Forelimb muscle (tissue), 1 donor: ENCODE measurements around the gene TMUB1. TPM values are rescaled to one million over a fixed set of nuclear protein-coding genes. Genes with fewer than 3 reads are reported as not detected.

Experiments used
- DNase-seq: peaks from one replicate; pipeline ENCODE4 v3.0.0-alpha.2; 2013; ENCODE audit warnings: low read depth
- polyA plus RNA-seq: library from polyadenylated mRNA; unstranded; fragments of 120-200 nt; gene quantifications from one replicate; pipeline ENCODE4 v1.2.1, GENCODE V29; 2013; ENCODE audit not compliant: insufficient read length

TMUB1 gene
- polyA plus RNA-seq, 1 donor: 41.6 TPM

GRCh38 chr7:151121380-151122170 is 38.3 kb upstream of the TMUB1 start:
- DNase-seq: no peak

- DNase-seq: no peak
Observed at GRCh38 chr7:151120896-151121295, 37.6 kb upstream of the TMUB1 start.

GRCh38 chr7:151119902-151120301 is 36.6 kb upstream of the TMUB1 start:
- no peak for DNase-seq

- no peak for DNase-seq
Observed at GRCh38 chr7:151119055-151119415, 35.7 kb upstream of the TMUB1 start.

- DNase-seq: no peak
Observed at GRCh38 chr7:151118108-151119054, 35.1 kb upstream of the TMUB1 start.

GRCh38 chr7:151117565-151117964 is 34.3 kb upstream of the TMUB1 start:
- no peak for DNase-seq

- DNase-seq: no peak
Observed at GRCh38 chr7:151116603-151117440, 33.5 kb upstream of the TMUB1 start.

GRCh38 chr7:151115836-151116418 is 32.6 kb upstream of the TMUB1 start:
- no peak for DNase-seq

GRCh38 chr7:151115121-151115835 is 32.0 kb upstream of the TMUB1 start:
- no peak for DNase-seq

- DNase-seq: no peak
Observed at GRCh38 chr7:151114151-151115090, 31.1 kb upstream of the TMUB1 start.

GRCh38 chr7:151113344-151114150 is 30.3 kb upstream of the TMUB1 start:
- DNase-seq: no peak

GRCh38 chr7:151110941-151111645 is 27.8 kb upstream of the TMUB1 start:
- no peak for DNase-seq

GRCh38 chr7:151110236-151110940 is 27.1 kb upstream of the TMUB1 start:
- no peak for DNase-seq

- no peak for DNase-seq
Observed at GRCh38 chr7:151109094-151110048, 26.1 kb upstream of the TMUB1 start.

GRCh38 chr7:151107882-151108281 is 24.6 kb upstream of the TMUB1 start:
- DNase-seq: no peak
